WERI-Rb-1 (cell line): ENCODE results near the gene ENO2.

Experiments
- DNase-seq: peaks from one replicate; pipeline ENCODE4 v3.0.0-alpha.2; 2020
- H3K27ac ChIP-seq: fragments of 250-450 bp; sonication (Bioruptor Pico); 2 replicates; pipeline ENCODE4 v1.5.1; 2020; ENCODE audit warnings: mild to moderate bottlenecking, moderate library complexity
- H3K27me3 ChIP-seq: fragments of 250-450 bp; sonication (Bioruptor Pico); 2 replicates; pipeline ENCODE4 v1.5.1; 2021; ENCODE audit warnings: mild to moderate bottlenecking, low read depth, moderate library complexity; ENCODE audit not compliant: insufficient read depth, severe bottlenecking
- H3K36me3 ChIP-seq: fragments of 250-450 bp; sonication (Bioruptor Pico); 2 replicates; pipeline ENCODE4 v1.5.1; 2020; ENCODE audit warnings: mild to moderate bottlenecking, moderate library complexity
- H3K4me3 ChIP-seq: 2 replicates; pipeline ENCODE4 v1.5.1; 2011; ENCODE audit warnings: low read depth, mild to moderate bottlenecking, control low read depth, low read length
- H3K9me3 ChIP-seq: fragments of 250-450 bp; sonication (Bioruptor Pico); 2 replicates; pipeline ENCODE4 v1.5.1; 2021; ENCODE audit warnings: mild to moderate bottlenecking, moderate library complexity; ENCODE audit not compliant: severe bottlenecking
- TF ChIP-seq, protein P1 (sequence below): IDR thresholded peaks from 2 replicates; pipeline ENCODE4 v1.5.1; 2011; ENCODE audit warnings: low read depth, mild to moderate bottlenecking, control low read depth, inconsistent platforms, low read length

The ENO2 gene

DNA sequence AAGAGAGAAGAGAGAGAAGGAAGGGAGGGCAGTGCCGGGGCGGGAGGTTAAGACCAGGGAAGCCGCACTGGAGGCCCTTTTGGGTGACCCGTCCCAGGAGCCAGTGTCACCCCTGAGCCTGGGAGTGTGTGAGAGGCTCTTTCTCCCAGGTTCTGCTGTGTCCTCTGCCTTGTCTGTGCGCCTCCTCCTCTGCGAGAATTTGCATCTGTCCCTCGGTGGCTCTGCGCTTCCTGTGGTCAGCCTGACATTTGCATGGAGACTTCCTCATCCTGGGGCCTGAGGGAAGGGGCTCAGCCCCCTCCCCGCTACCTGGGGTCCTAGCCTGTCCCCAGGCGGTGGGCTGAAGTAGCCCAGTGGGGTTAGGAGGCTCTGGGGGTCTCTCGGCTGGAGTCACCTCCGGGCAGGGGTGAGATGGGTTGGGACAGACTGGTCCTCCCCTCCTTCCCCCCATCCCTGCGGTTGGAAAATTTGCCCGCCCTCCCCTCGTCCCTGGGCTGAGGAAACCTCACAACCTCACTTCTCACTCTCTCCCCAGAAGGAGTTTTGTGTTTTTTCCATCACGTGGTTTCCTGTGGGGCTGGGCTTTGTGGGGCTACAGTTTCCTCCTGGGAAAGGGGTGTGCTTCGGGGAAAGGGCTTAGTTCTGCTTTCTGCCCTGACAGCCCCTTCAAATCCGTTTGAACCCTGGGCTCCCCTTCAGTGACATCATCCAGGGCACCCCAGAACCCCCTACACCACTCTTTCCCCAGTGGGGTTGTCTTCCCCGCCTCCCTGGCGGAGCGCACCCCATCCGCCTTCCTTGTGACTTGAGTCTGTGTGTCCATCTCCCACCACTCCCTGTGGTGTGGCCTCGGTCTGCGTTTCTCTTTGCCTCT lies 39.3 kb downstream of the ENO2 start:
- Histone ChIP-seq H3K4me3 (no peak overlapping the region), H3K9me3 (no peaks in the 10 kb centered on the region), H3K27me3 (no peaks in the 10 kb centered on the region), H3K36me3 (no peaks in the 10 kb centered on the region), H3K27ac (no peak overlapping the region)
- DNase-seq: no peak
- TF ChIP-seq, protein P1, sequence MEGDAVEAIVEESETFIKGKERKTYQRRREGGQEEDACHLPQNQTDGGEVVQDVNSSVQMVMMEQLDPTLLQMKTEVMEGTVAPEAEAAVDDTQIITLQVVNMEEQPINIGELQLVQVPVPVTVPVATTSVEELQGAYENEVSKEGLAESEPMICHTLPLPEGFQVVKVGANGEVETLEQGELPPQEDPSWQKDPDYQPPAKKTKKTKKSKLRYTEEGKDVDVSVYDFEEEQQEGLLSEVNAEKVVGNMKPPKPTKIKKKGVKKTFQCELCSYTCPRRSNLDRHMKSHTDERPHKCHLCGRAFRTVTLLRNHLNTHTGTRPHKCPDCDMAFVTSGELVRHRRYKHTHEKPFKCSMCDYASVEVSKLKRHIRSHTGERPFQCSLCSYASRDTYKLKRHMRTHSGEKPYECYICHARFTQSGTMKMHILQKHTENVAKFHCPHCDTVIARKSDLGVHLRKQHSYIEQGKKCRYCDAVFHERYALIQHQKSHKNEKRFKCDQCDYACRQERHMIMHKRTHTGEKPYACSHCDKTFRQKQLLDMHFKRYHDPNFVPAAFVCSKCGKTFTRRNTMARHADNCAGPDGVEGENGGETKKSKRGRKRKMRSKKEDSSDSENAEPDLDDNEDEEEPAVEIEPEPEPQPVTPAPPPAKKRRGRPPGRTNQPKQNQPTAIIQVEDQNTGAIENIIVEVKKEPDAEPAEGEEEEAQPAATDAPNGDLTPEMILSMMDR: no peak

- no peak overlapping the region for H3K4me3 ChIP-seq
- DNase-seq: no peak
- no peaks in the 10 kb centered on the region for H3K27me3 ChIP-seq
- H3K9me3 ChIP-seq: no peaks in the 10 kb centered on the region
- H3K36me3 ChIP-seq: no peaks in the 10 kb centered on the region
- TF ChIP-seq, protein P1: no peak
- H3K27ac ChIP-seq: no peak overlapping the region
Observed at GRCh38 chr12:6954316-6955107, 40.1 kb downstream of the ENO2 start.

DNA sequence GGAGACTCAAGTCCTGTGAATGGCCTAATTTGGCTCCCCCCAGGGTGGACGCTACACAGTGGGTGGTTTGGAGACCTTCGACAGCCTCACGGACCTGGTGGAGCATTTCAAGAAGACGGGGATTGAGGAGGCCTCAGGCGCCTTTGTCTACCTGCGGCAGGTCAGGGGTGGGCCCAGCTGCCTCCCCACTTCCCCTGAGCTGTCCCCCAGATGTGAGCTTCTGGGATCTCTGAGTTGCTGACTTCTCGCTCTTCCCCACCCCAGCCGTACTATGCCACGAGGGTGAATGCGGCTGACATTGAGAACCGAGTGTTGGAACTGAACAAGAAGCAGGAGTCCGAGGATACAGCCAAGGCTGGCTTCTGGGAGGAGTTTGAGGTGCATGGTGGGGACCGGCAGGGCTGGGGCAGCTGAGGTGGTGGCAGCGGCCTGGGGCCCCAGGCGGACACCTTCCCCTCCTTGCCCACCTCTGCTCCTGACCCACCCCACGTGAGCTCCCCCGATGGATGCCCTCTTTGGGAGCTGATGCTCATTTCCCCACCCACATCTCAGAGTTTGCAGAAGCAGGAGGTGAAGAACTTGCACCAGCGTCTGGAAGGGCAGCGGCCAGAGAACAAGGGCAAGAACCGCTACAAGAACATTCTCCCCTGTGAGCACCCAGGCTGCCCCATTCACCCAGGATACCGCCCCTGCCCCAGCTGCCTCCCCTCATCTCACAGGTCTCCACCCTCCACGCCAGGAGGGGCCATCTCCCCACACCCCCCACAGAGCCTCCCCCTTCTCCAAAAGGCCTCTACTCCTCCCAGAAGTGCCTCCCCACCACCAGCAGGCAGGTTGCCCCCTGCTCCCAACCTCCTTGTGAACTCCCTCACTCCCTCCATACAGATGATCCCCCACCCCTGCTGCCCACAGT lies 41.0 kb downstream of the ENO2 start:
- no peak overlapping the region for H3K4me3 ChIP-seq
- H3K27ac ChIP-seq: no peak overlapping the region
- TF ChIP-seq, protein P1: no peak

DNA sequence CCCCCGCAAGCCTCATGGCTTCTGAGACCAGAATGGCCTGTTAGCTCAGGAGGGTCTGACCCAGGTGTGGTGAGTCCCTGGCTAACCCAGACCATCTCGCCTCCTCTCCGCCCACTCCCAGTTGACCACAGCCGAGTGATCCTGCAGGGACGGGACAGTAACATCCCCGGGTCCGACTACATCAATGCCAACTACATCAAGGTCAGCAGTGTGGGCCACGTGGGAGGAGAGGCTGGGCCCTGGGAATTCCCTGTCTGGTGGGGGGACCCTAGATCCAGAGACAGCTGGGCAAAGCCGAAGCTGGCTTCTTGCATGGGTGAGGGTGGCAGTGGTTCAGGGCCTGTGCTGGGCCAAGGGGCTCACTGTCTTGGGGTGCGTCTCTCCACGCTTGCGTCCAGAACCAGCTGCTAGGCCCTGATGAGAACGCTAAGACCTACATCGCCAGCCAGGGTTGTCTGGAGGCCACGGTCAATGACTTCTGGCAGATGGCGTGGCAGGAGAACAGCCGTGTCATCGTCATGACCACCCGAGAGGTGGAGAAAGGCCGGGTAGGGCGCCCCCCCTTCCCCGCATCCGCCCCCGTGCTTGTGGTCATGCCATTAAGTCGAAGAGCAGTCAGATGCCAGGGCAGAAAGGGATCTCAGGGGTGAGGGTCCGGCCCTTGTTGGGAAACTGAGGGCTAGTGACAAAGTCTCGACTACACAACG lies 41.8 kb downstream of the ENO2 start:
- H3K27ac ChIP-seq: no peak overlapping the region
- TF ChIP-seq, protein P1: no peak

More for the DNA sequence above, 41.0 kb downstream of the ENO2 start:
- H3K9me3 ChIP-seq: no peaks in the 10 kb centered on the region
- no peak for DNase-seq
- no peaks in the 10 kb centered on the region for H3K27me3 ChIP-seq
- H3K36me3 ChIP-seq: no peaks in the 10 kb centered on the region

GRCh38 chr12:6957151-6957701 lies 42.8 kb downstream of the ENO2 start:
- no peak for DNase-seq
- H3K27me3 ChIP-seq: no peaks in the 10 kb centered on the region
- no peaks in the 10 kb centered on the region for H3K9me3 ChIP-seq
- no peak overlapping the region for H3K4me3 ChIP-seq
- no peaks in the 10 kb centered on the region for H3K36me3 ChIP-seq
- no peak overlapping the region for H3K27ac ChIP-seq
- TF ChIP-seq, protein P1: no peak

More for the DNA sequence above, 41.8 kb downstream of the ENO2 start:
- no peaks in the 10 kb centered on the region for H3K36me3 ChIP-seq
- no peak for DNase-seq
- no peak overlapping the region for H3K4me3 ChIP-seq
- H3K27me3 ChIP-seq: no peaks in the 10 kb centered on the region
- H3K9me3 ChIP-seq: no peaks in the 10 kb centered on the region
